HCT116 (cell line): ENCODE measurements around the gene CERS6. TPM values are rescaled to one million over a fixed set of nuclear protein-coding genes. Genes with fewer than 3 reads are reported as not detected.

Experiments used
- ATAC-seq: fragments of 200-7000 bp; cut with Tn5 transposase; 2 replicates; pipeline ENCODE4 v1.9.1; 2020; ENCODE audit warnings: mild to moderate bottlenecking, moderate library complexity
- BruUV-seq: library from RNA; stranded (reverse); fragments of 400-500 nt; replicated peaks from 2 replicates; lab custom pipeline; 2021; lab: Mats Ljungman, UMichigan
- CTCF ChIA-PET: fragments of 300-600 bp; sonication (Branson Sonifier 250); formaldehyde crosslinking; loops from one replicate; lab custom pipeline; 2021; ENCODE audit warnings: antibody characterized with exemption; lab: Charles Lee
- POLR2A ChIA-PET: fragments of 300-600, 350-600 bp; sonication (Branson Sonifier 250); formaldehyde crosslinking; loops from one replicate; lab custom pipeline; 2021; ENCODE audit warnings: antibody characterized with exemption; lab: Charles Lee
- RAD21 ChIA-PET, 2 experiments: fragments of 300-600 bp; sonication (Branson Sonifier 250); formaldehyde crosslinking; loops; one replicate each; lab custom pipeline; 2023; ENCODE audit warnings: low total read pairs in 2 of 2; ENCODE audit not compliant: uncharacterized antibody in 2 of 2, unreplicated experiment in 2 of 2, low non-redundant PET in 1 of 2; lab: Charles Lee
- DNase-seq: peaks from one replicate; pipeline ENCODE4 v3.0.0-alpha.2; 2010; ENCODE audit warnings: low read depth, low spot score
- H2AFZ ChIP-seq: fragments of 200-600 bp; shearing (Covaris generic), sonication (generic); 2 replicates; pipeline ENCODE4 v1.6.1; 2017; ENCODE audit warnings: low read depth, mixed run types, mixed read lengths, antibody characterized with exemption, low read length; ENCODE audit not compliant: poor library complexity, severe bottlenecking
- H3K27ac ChIP-seq: 2 replicates; pipeline ENCODE4 v1.5.1; 2012; ENCODE audit warnings: low read depth, low read length
- H3K27me3 ChIP-seq: fragments of 200-600 bp; sonication (generic); 2 replicates; pipeline ENCODE4 v1.6.1; 2016; ENCODE audit warnings: mixed run types, low read length, mixed read lengths; ENCODE audit not compliant: insufficient read depth
- H3K36me3 ChIP-seq, 2 experiments: fragments of 200-500 bp in 1 of 2; fragments of 200-600 bp in 1 of 2; sonication (Bioruptor generic) in 1 of 2; sonication (generic) in 1 of 2; 2 replicates each; pipeline versions ENCODE4 v1.5.1 to v1.6.1; 2014 to 2016; ENCODE audit warnings: low read length in 2 of 2, inconsistent platforms in 1 of 2, mixed read lengths in 1 of 2, mixed run types in 1 of 2; ENCODE audit not compliant: insufficient read depth in 2 of 2, control insufficient read depth in 1 of 2
- H3K4me1 ChIP-seq, 2 experiments: fragments of 200-600 bp in 1 of 2; sonication (generic) in 1 of 2; 2 replicates each; pipeline versions ENCODE4 v1.5.1 to v1.6.1; 2012 to 2017; ENCODE audit warnings: low read length in 2 of 2, inconsistent platforms in 1 of 2, mild to moderate bottlenecking in 1 of 2, mixed read lengths in 1 of 2, mixed run types in 1 of 2, moderate library complexity in 1 of 2; ENCODE audit not compliant: insufficient read depth in 2 of 2, control insufficient read depth in 1 of 2
- H3K4me2 ChIP-seq: fragments of 200-600 bp; sonication (generic); 2 replicates; pipeline ENCODE4 v1.6.1; 2017; ENCODE audit warnings: mixed run types, low read length, mixed read lengths
- H3K4me3 ChIP-seq, 2 experiments: fragments of 200-600 bp in 1 of 2; sonication (generic) in 1 of 2; replicated peaks in 1 of 2; 2 replicates each; pipeline ENCODE4 v1.5.1; 2011 to 2016; ENCODE audit warnings: low read length in 2 of 2, control low read depth in 1 of 2, low read depth in 1 of 2, mild to moderate bottlenecking in 1 of 2, mixed read lengths in 1 of 2, mixed run types in 1 of 2
- H3K79me2 ChIP-seq: fragments of 200-600 bp; sonication (generic); 2 replicates; pipeline ENCODE4 v1.6.1; 2017; ENCODE audit warnings: mild to moderate bottlenecking, mixed run types, low read length, moderate library complexity, mixed read lengths; ENCODE audit not compliant: insufficient read depth
- H3K9ac ChIP-seq: fragments of 200-600 bp; sonication (generic); 2 replicates; pipeline ENCODE4 v1.6.1; 2016; ENCODE audit warnings: low read length, mixed read lengths
- H3K9me2 ChIP-seq: fragments of 200-600 bp; sonication (generic), shearing (Covaris generic); 2 replicates; pipeline ENCODE4 v1.6.1; 2017; ENCODE audit warnings: mixed run types, mild to moderate bottlenecking, moderate library complexity; ENCODE audit not compliant: insufficient read depth
- H3K9me3 ChIP-seq, 2 experiments: fragments of 200-500 bp in 1 of 2; fragments of 200-600 bp in 1 of 2; sonication (Bioruptor generic) in 1 of 2; sonication (generic) in 1 of 2; 2 replicates each; pipeline ENCODE4 v1.6.1; 2014 to 2017; ENCODE audit warnings: low read length in 2 of 2, mixed read lengths in 2 of 2, inconsistent platforms in 1 of 2, low read depth in 1 of 2, mild to moderate bottlenecking in 1 of 2, mixed run types in 1 of 2, moderate library complexity in 1 of 2; ENCODE audit not compliant: control insufficient read depth in 1 of 2, insufficient read depth in 1 of 2
- H4K20me1 ChIP-seq: fragments of 200-600 bp; sonication (generic), shearing (Covaris generic); 2 replicates; pipeline ENCODE4 v1.6.1; 2017; ENCODE audit warnings: mixed run types, mild to moderate bottlenecking, moderate library complexity; ENCODE audit not compliant: insufficient read depth
- CBX3 ChIP-seq: IDR thresholded peaks from 2 replicates; pipeline ENCODE4 v1.6.1; 2012; ENCODE audit warnings: low read depth
- CEBPB ChIP-seq: IDR thresholded peaks from 2 replicates; pipeline ENCODE4 v1.6.1; 2012; ENCODE audit warnings: low read depth
- ELF1 ChIP-seq: IDR thresholded peaks from 2 replicates; pipeline ENCODE4 v1.6.1; 2012; ENCODE audit warnings: low read depth, borderline replicate concordance
- FOSL1 ChIP-seq: IDR thresholded peaks from 2 replicates; pipeline ENCODE4 v1.6.1; 2012; ENCODE audit warnings: low read depth
- JUND ChIP-seq: IDR thresholded peaks from 2 replicates; pipeline ENCODE4 v1.6.1; 2012
- POLR2A ChIP-seq: IDR thresholded peaks from 2 replicates; pipeline ENCODE4 v1.7.0; 2011; ENCODE audit warnings: borderline replicate concordance; ENCODE audit not compliant: insufficient read depth, insufficient read length; ENCODE audit errors: extremely low read depth
- POLR2AphosphoS5 ChIP-seq: IDR thresholded peaks from 2 replicates; pipeline ENCODE4 v1.6.1; 2011; ENCODE audit warnings: mild to moderate bottlenecking, low read depth, low read length, moderate library complexity
- RAD21 ChIP-seq: IDR thresholded peaks from 2 replicates; pipeline ENCODE4 v1.6.1; 2012; ENCODE audit warnings: low read depth, mild to moderate bottlenecking
- SP1 ChIP-seq: IDR thresholded peaks from 2 replicates; pipeline ENCODE4 v1.6.1; 2012; ENCODE audit warnings: low read depth
- SRF ChIP-seq: IDR thresholded peaks from 2 replicates; pipeline ENCODE4 v1.6.1; 2012; ENCODE audit warnings: low read depth
- TCF7L2 ChIP-seq: IDR thresholded peaks from 2 replicates; pipeline ENCODE4 v1.7.0; 2011; ENCODE audit warnings: borderline replicate concordance, inconsistent platforms; ENCODE audit not compliant: insufficient read depth, insufficient read length; ENCODE audit errors: extremely low read depth
- YY1 ChIP-seq: IDR thresholded peaks from 2 replicates; pipeline ENCODE4 v1.6.1; 2011; ENCODE audit warnings: low read length, low read depth, moderate library complexity, mild to moderate bottlenecking; ENCODE audit not compliant: insufficient replicate concordance; ENCODE audit errors: extremely low read depth
- ZFX ChIP-seq: fragments of 450-650 bp; IDR thresholded peaks from 2 replicates; pipeline ENCODE4 v1.6.1; 2017
- ZNF274 ChIP-seq: fragments of 200-500 bp; sonication (Bioruptor generic); IDR thresholded peaks from 2 replicates; pipeline ENCODE4 v1.6.1; 2014; ENCODE audit warnings: mild to moderate bottlenecking, low read depth, low read length, inconsistent platforms
- intact Hi-C: fragments of 100-400 bp; cut with micrococcal nuclease; formaldehyde crosslinking; loops from 2 replicates; pipeline ENCODE4 v1.10.0; 2022
- total RNA-seq: library from RNA; stranded (reverse); gene quantifications from one replicate; pipeline ENCODE4 v1.2.1, GENCODE V29; 2021; ENCODE audit not compliant: unreplicated experiment
- TF ChIP-seq, protein P1 (sequence below): IDR thresholded peaks from 2 replicates; pipeline ENCODE4 v1.6.1; 2012
- TF ChIP-seq, protein P2 (sequence below): IDR thresholded peaks from 2 replicates; pipeline ENCODE4 v1.6.1; 2011; ENCODE audit warnings: mild to moderate bottlenecking, low read length, moderate library complexity; ENCODE audit not compliant: insufficient replicate concordance; ENCODE audit errors: extremely low read depth
- TF ChIP-seq, protein P3 (sequence below), 3 experiments: fragments of 200-600 bp in 1 of 3; sonication (generic) in 1 of 3; IDR thresholded peaks in 2 of 3; conservative IDR thresholded peaks in 1 of 3; 2 replicates each; pipeline ENCODE4 v1.5.1; 2012 to 2017; ENCODE audit warnings: low read depth in 2 of 3, low read length in 2 of 3, antibody characterized with exemption in 1 of 3, borderline replicate concordance in 1 of 3, control low read depth in 1 of 3, mild to moderate bottlenecking in 1 of 3, mixed read lengths in 1 of 3, mixed run types in 1 of 3, moderate library complexity in 1 of 3; ENCODE audit not compliant: insufficient read depth in 1 of 3

The CERS6 gene
- total RNA-seq, 1 experiment from 2014 or later: 37.0 TPM

DNA sequence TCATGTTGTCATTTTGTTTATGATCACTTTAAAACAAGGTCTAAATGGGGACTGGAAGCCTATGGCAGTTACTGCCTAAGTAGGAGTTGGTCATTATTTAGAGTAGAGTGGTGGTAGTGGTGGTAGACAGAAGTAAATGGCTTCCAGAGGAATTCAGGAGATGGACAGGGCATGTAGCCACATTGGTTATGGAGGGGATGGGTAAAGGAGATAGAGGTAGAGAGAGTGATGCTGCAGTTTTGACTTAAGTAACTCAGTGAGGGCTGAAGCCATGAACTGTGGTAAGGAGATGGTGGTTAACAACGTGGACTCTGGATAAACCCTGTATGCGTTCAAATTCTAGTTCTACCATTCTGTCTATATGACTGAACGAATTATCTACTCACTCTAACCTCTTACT, 284.7 kb downstream of the CERS6 start:
- no peaks in the 10 kb centered on the region for H3K36me3 ChIP-seq
- H4K20me1 ChIP-seq: no peaks in the 10 kb centered on the region
- ChIA-PET CTCF (no interaction called here), POLR2A (no interaction called here), RAD21 (no interaction called here)
- DNase-seq (no peak), ATAC-seq (no peak)
- no peak for TF ChIP-seq ZFX
- no peak for TF ChIP-seq CBX3
- TF ChIP-seq, protein P1, sequence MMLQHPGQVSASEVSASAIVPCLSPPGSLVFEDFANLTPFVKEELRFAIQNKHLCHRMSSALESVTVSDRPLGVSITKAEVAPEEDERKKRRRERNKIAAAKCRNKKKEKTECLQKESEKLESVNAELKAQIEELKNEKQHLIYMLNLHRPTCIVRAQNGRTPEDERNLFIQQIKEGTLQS: no peak
- no peak for TF ChIP-seq POLR2AphosphoS5
- TF ChIP-seq, protein P2, sequence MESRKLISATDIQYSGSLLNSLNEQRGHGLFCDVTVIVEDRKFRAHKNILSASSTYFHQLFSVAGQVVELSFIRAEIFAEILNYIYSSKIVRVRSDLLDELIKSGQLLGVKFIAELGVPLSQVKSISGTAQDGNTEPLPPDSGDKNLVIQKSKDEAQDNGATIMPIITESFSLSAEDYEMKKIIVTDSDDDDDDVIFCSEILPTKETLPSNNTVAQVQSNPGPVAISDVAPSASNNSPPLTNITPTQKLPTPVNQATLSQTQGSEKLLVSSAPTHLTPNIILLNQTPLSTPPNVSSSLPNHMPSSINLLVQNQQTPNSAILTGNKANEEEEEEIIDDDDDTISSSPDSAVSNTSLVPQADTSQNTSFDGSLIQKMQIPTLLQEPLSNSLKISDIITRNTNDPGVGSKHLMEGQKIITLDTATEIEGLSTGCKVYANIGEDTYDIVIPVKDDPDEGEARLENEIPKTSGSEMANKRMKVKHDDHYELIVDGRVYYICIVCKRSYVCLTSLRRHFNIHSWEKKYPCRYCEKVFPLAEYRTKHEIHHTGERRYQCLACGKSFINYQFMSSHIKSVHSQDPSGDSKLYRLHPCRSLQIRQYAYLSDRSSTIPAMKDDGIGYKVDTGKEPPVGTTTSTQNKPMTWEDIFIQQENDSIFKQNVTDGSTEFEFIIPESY: no peak
- TF ChIP-seq POLR2A: no peak
- TF ChIP-seq, protein P3, sequence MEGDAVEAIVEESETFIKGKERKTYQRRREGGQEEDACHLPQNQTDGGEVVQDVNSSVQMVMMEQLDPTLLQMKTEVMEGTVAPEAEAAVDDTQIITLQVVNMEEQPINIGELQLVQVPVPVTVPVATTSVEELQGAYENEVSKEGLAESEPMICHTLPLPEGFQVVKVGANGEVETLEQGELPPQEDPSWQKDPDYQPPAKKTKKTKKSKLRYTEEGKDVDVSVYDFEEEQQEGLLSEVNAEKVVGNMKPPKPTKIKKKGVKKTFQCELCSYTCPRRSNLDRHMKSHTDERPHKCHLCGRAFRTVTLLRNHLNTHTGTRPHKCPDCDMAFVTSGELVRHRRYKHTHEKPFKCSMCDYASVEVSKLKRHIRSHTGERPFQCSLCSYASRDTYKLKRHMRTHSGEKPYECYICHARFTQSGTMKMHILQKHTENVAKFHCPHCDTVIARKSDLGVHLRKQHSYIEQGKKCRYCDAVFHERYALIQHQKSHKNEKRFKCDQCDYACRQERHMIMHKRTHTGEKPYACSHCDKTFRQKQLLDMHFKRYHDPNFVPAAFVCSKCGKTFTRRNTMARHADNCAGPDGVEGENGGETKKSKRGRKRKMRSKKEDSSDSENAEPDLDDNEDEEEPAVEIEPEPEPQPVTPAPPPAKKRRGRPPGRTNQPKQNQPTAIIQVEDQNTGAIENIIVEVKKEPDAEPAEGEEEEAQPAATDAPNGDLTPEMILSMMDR (IDR thresholded peaks at IDR 0.05 in 2 of 3, conservative IDR thresholded peaks at IDR 0.05 in 1 of 3; ENCODE audit: borderline replicate concordance in 1 of 3, insufficient read depth in 1 of 3, low read depth in 2 of 3, low read length in 2 of 3): no peak
- TF ChIP-seq FOSL1: no peak
- TF ChIP-seq CEBPB: no peak
- no peak for TF ChIP-seq RAD21
- no peak for TF ChIP-seq TCF7L2
- TF ChIP-seq SRF: no peak
- TF ChIP-seq SP1: no peak
- no peak for TF ChIP-seq ELF1
- TF ChIP-seq ZNF274: no peak
- TF ChIP-seq JUND: no peak
- no peak for TF ChIP-seq YY1
- BruUV-seq: no TSS peak
- intact Hi-C loops: no loop called here
- no peaks in the 10 kb centered on the region for H3K4me1 ChIP-seq
- H3K27me3 ChIP-seq: no peaks in the 10 kb centered on the region
- H2AFZ ChIP-seq: no peak overlapping the region
- H3K9me2 ChIP-seq: no peaks in the 10 kb centered on the region
- no peak overlapping the region for H3K4me2 ChIP-seq
- H3K4me3 ChIP-seq: no peak overlapping the region
- H3K9me3 ChIP-seq: no peaks in the 10 kb centered on the region
- no peak overlapping the region for H3K9ac ChIP-seq
- H3K79me2 ChIP-seq: no peaks in the 10 kb centered on the region
- no peak overlapping the region for H3K27ac ChIP-seq
